HG03558 (cell line): ENCODE data around the gene S100A1.
"Not testable (repeated sequence)": the region's sequence is repeated elsewhere in the genome, so short reads cannot be mapped to it uniquely, and the experiment has no call there.

Experiments
- ATAC-seq: cut with Tn5 transposase; IDR thresholded peaks from one replicate; pipeline ENCODE4 v1.9.1; 2021; ENCODE audit warnings: moderate number of reproducible peaks; ENCODE audit not compliant: unreplicated experiment; ENCODE audit errors: extremely low read depth

Gene S100A1

DNA sequence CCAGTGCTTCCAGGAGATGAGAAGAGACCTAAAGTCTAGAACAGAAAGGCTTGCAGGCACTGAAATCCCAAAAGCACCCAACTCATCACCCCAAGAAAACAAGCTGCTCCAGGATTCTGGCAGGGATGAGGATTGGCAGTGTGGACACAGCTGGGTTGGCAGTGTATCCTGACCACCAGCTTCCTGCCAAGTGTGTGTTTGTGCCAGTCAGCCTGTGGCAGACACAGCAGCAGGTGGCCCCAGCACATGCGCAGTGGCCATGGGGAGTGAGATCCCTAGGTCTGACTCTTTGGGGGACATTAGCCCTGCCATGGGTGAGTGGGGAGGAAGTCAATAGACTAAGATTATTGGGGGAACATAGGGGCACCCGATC, 21.6 kb downstream of the S100A1 start:
- ATAC-seq, result no peak

GRCh38 chr1:153651771-153652170, 23.5 kb downstream of the S100A1 start:
- no peak for ATAC-seq

- ATAC-seq, result no peak
Observed at GRCh38 chr1:153652805-153653500, 24.7 kb downstream of the S100A1 start.

DNA sequence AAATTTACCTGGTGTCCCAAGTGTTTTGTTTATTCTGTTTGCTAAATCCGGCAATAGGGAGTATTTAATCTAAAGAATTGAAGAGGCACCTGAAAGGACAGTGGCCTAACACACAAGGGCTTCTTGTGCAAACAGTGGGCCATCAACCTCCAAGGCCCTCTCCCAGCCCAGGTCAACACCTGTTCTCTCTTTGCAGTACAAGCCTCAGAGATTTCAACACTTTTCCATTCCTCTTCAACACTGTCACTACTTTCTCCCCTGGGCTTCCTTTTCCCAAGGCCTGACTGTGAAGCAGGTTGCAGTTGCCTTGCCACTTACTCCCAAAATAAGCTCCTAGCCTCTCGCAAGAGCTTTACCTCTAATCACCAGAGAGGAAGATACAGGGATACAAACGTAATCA, 27.1 kb downstream of the S100A1 start:
- no peak for ATAC-seq

GRCh38 chr1:153658400-153659174, 30.4 kb downstream of the S100A1 start, which contains the start of gene SNAPIN:
SNAPIN (plus strand) TSS chr1:153658703; CDS start chr1:153658744, 41 bp downstream.
- ATAC-seq, result peak; percentile 59

DNA sequence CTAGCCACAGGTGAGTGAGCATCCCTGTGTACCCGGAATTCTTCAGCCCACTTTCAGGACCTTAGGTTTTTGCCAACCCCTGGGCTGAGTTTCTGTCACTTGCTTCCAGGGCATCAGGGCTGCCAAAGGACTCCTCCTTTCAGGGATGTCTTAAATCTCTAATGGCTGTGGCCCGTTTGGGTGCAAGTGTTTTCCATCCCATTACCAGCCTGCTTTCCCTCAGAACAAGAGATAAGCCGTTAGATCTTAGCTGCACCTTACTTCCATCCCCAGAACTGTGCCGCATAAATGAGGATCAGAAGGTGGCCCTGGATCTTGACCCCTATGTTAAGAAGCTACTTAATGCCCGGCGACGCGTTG, 30.9 kb downstream of the S100A1 start:
- ATAC-seq, result no peak

DNA sequence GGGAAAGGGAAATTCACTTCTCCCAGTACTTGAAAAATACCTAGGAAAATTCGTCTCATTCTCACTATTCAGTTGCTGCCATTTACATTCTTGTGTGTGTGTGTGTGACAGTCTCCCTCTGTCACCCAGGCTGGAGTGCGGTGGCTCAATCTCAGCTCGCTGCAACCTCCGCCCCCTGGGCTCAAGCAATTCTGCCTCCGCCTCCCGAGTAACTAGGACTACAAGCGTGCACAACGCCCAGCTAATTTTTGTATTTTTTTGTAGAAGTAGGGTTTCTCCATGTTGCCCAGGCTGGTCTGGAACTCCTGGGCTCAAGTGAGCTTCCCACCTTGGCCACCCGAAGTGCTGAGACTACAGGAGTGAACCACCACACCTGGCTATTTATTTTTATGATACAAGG, 31.4 kb downstream of the S100A1 start:
- no peak for ATAC-seq

DNA sequence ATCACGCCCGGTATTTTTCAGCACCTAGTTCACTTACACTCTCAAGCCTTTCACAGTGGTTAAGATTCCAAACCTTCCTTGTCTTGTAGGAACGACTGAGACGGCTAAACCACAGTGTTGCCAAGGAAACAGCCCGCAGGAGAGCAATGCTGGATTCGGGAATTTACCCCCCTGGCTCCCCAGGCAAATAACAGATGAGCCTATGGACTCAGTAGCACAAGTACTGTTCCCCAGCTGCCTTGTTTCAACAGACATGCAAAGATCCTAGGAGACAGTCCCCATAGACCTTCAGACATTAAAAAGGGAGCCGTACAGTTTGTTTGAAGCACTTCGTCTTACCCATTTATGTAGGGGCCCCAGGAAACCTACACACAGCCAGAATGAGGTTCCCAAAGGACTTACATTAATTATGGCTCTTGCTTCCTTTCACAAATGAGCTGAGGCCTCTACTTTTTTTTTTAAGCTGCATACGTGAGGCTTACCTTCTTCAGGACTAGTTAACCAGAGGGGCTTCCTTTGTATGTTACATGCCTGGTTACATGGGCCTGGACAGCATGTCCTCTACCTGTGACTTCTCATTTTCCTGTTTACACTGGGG, 33.0 kb downstream of the S100A1 start:
- ATAC-seq, result no peak

- ATAC-seq, result no peak
Observed at GRCh38 chr1:153662269-153662668, 34.0 kb downstream of the S100A1 start.

DNA sequence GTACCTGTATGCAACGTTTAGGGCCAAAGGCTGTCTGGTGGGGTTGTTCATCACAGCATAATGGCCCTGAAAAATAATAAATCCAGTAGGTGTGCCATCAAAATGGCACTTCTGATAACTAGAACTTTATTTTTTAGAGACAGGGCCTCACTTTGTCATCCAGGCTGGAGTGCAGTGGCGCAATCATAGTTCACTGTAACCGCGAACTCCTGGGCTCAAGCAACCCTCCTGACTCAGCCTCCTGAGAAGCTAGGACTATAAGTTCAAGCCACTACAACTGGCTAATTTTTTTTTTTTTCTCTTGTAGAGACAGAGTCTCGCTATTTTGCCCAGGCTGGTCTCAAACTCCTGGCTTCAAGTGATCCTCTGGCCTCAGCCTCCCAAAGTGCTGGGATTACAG, 35.0 kb downstream of the S100A1 start:
- no peak for ATAC-seq

GRCh38 chr1:153667439-153667838, 39.2 kb downstream of the S100A1 start:
- ATAC-seq, result no peak

GRCh38 chr1:153668672-153669071, 40.4 kb downstream of the S100A1 start:
- not testable (repeated sequence) for ATAC-seq

DNA sequence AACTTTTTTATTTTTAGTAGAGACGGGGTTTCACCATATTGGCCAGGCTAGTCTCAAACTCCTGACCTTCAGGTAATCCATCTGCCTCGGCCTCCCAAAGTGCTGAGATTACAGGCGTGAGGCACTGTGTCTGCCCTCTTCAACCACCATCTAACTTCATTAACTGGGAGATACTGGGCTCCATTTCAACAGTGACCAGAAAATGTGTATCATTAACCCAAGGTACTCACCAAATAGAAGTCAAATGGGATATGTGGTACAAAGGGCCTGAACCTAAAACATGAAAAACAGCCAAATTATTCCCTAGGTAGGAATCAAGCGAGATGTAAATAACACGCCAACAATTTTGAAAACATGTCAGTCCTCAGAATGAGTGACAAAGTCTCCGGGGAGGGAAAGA, 41.4 kb downstream of the S100A1 start:
- no peak for ATAC-seq

DNA sequence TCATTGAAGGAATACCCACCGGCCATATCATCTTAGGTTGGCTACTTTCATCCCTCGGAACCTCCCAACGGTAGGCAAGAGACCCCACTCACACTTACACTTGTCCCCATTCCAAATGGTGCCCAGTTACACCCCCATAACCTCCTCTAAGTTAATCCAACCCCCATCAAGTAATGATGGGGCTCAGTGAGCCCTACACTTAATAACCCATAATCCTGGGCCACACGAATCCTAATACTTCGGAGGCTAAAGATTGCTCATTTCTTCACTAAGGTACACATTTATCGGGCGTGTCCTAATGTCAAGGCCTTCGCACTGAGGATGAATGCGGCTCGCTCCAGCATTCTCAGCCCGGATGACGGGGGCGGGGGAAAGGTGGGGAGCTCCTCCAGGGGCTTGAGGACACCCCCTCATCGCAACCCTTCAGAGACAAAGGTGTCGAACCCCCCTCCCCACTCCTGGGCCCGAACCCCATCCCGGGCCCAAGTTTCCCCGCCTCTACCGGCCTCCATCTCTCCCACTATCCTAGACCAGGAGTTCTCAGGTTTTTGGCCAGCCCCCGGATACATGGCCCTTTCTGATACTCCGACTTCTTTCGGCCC, 42.1 kb downstream of the S100A1 start:
- ATAC-seq, result no peak

DNA sequence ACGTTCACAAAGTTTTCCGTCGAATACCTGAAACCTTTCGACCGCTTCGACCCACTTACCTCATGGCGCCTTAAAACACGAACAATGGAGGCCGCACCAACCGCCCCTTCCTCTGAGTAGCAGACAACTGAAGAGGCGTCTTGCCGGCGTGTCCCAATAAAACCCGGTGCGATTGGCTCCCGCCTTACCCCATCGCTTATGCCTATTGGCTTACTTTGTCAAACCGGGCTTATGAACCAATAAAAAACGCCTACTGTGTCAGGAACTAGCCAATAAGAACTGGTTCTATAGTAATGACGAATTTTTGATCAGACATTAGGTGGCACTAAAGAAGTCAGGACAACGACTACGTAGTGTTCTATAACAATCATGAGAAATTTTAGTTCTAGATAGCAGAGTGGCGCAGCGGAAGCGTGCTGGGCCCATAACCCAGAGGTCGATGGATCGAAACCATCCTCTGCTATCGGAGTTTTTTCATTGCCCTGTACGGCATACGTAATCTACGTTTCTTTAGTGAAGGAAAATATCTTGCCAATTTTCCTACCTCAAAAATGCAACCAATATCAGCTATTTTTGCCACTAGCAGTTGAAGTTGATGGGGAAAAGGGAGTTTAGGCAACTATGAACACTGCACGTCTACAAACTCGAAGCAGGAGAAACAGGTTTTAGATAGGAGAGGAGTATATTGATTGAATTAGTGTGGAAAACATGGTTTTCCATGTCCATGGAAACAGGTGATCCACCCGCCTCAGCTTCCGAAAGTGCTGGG, 42.8 kb downstream of the S100A1 start, which contains the start of gene ILF2:
Gene ILF2 (minus strand): TSS at position 135 of the 769 bp plus-strand sequence. CDS start 71 bp downstream, at position 64.
- peak; percentile 90 for ATAC-seq

GRCh38 chr1:153671628-153672353, 43.6 kb downstream of the S100A1 start:
- not testable (repeated sequence) for ATAC-seq

DNA sequence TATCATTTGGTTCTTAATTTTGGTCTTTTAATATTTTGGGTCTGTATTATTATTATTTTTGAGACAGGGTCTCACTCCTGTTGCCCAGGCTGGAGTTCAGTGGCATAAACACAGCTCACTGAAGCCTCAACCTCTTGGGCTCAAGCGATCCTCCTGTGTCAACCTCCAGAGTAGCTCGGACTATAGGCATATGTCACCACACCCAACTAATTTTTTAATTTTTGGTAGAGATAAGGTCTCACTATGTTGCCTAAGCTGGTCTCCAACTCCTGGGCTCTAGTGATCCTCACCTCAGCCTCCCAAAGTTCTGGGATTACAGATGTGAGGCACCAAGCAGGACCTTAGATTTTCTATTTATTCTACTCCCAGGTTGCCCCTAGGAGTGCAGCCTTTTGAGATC, 45.3 kb downstream of the S100A1 start:
- ATAC-seq, result no peak

- ATAC-seq, result no peak
Observed at GRCh38 chr1:153677718-153678518, 49.7 kb downstream of the S100A1 start.
